HG03558 (cell line): ENCODE results near the gene NFYC.
"Not testable (repeated sequence)": the region's sequence is repeated elsewhere in the genome, so short reads cannot be mapped to it uniquely, and the experiment has no call there.

ENCODE experiments used
- ATAC-seq: cut with Tn5 transposase; IDR thresholded peaks from one replicate; pipeline ENCODE4 v1.9.1; 2021; ENCODE audit warnings: moderate number of reproducible peaks; ENCODE audit not compliant: unreplicated experiment; ENCODE audit errors: extremely low read depth

The NFYC gene

DNA sequence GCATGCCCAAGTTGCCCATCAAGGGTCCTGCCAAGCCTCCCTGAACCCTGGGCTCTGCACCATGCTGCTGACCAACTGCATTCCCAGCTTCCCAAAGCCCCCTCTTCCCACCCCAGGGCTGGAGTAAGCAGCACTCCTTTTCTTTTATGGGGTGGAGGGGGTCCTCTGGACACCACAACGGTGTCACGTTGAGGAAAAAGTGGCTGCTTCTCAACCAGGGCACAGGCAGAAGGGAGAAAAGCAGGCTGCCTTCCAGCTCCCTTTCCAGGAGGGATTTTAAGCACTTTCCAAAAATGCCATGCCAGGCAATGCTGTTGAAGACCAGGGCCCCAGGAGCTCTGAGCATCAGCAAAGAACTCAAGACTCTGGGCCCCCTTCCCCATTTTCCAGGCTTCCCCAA lies 26.7 kb upstream of the NFYC start:
- no peak for ATAC-seq

DNA sequence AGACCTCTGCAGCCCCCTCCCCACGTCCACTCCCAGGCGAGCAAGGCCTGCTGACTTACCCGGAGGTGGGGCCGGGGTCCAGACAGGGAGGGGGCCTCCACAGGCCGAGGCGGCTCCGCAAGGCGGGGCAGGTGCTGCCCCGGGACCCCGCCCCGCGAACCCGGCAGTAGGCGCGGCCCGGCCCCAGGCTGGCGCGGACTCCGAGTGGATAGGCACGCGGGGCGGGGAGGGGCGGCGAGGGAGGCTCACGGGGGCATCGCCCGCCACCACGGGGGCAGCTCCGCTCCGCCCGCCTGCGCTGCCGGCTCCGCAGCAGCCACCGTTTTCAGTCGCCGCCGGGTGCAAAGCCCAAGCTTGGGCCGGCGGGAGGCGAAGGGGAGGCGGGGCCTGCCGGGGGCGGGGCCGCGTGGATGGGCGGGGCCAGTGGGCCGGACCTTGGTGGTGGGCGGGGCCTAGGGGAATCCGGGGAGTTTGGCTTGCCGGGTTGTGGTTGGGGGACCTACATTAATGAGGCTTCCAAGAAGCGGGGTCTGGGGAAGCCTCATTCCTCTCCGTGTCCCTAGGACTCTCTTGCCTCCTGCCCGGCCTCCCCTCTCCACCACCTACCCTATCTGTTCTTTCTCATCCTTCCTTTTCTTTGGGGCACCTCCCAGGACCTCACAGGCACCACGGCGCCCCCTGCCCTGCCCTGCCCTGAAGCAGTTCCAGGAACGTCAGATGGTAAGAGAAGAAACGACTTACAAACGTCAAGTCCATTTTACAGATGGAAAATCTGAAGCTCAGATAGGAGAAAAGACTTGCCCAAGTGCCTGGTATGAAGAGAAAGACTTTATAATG lies 26.0 kb upstream of the NFYC start, which contains the start of gene RIMS3:
RIMS3 (minus strand) TSS at position 348 of the 837 bp plus-strand sequence. CDS start 23,757 bp downstream, outside the sequence.
- ATAC-seq: no peak

DNA sequence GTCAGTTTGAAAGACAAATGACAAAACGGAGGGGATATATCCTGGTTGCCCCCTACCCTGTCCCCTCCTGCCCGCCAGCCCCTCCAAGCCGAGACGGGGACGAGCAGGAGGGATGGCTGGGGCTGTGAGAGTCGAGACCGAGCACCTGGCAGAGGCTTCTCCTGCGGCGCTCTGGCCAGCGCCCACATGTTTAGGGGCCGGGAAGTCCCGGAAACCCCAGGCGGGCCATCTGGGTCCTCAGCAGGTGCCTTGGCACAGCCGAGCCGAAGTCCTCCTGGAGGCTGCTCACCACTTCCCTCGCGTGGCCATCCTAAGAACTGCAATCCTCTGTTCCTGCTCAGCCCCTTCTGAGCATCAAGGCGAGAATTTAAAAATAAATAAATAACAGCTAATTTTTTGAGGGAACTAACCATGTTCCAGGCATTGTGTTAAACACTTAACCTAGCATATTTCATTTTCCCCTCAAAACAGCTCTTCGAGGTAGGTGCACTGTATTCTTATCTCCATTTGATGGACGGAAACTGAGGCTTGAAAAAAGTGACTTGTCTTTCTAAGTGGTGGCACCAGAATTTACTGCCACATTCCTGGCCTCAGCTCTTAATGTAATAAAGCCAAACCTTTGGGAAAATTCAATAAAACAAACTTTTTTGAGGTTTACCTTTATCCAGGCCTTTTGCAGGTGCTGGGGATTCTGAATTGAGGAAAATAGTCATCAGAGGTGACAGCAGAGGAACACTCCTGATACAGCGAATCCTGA lies 22.6 kb upstream of the NFYC start:
- no peak for ATAC-seq

DNA sequence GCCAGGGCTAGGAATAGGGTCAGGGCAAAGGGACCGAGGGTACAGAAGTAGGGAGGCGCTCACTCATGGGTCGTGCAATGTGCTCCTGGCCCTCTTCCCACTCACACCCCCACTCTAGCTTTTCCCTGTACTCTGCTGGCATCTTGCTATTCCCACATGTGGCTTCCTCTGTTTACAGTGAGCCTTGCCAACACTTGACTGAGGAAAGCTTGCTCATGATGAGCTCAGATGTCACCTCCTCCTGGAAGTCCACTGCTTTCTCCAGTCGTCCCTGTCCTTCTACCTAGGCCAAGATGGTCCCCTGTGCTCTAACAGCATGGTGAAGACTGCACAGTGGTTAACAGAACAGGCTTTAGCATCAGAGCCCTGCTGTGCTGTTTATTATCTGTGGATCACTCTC lies 18.1 kb upstream of the NFYC start:
- no peak for ATAC-seq

DNA sequence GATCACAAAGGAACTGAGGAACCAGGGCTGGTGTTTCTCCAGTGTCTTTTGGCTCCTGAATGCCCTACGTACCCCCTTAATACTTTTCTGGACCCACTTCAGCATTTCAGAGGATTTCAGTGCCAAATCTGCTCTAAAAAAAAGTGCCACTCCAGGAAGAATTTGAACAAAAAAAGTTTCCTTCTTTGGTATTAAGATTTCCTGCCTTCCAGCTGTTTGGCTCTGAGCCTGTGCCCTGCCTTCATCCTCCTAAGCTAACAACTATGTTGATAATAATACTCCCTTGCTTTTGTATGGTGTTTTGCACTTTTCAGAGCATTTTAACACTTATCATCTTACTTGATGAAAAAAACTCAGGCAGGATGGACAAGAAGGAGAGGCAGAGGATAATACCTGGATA lies 15.0 kb upstream of the NFYC start:
- ATAC-seq: no peak

DNA sequence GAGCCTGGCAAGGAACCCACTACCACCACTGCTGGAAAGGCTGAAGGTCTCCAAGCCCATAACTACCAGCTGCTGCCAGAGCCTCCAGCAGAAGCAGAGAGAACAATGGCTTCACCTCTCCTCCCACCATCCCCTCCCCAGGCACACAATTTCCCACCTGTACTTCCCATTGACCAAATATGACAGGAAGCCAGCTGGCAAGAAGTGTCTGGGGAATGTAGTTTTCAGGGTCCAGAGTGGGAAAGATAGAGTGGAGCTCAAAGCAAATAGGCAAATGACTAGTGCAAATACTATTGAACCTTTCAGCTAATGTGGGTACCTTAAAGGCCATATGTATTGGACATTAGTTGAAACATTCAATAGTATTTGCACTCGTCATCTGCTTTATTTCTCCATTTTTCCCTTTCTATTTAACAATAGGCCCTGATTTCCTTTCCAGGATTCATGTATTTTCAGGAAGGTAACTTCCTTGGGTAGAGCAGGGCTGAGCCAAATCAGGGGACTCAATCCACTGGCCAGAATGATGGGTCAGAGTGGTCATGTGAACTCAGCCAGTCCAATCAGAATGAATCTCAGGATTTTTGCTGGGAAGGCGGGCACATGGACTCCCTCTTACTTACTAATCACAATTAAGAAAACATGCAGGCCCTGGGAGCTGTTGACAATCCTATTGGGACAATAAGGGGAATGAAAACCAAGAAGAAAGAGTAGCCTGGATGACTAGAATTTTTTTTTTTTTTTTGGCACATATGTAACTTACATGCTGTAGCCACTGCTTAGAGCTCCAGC lies 12.1 kb upstream of the NFYC start:
- ATAC-seq: no peak

DNA sequence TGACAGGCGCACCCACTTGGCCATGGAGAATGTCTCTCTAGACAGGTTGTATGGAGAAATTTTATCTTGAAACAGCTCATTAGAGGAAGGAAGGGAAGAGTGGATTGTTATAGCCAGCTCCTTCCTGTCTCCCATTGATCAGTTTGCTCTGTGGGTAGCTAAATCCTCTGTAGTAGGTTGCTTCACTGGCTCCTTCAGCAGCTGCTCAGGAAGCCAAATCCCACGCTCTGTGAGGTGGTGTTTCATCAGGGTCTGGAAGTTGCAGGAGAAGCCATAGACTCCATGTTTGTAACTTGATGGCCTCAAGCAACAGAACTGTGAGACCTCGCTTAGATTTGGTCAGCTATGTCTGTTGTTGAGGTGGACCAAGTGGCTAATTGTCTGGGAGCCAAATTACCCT lies 6.8 kb upstream of the NFYC start:
- no peak for ATAC-seq

DNA sequence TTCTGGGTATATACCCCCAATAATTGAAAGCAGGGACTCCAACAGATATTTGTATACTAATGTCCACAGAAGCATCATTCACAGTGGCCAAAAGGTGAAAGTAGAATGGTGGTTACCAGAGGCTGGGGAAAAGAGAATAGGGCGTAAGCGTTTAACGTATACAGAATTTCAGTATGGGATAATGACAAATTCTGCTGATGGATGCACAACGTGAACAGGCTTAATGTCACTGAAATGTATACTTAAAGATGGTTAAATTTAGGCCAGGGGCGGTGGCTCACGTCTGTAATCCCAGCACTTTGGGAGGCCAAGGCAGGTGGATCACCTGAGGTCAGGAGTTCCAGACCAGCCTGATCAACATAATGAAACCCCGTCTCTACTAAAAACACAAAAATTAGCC lies 4.4 kb upstream of the NFYC start:
- no peak for ATAC-seq

DNA sequence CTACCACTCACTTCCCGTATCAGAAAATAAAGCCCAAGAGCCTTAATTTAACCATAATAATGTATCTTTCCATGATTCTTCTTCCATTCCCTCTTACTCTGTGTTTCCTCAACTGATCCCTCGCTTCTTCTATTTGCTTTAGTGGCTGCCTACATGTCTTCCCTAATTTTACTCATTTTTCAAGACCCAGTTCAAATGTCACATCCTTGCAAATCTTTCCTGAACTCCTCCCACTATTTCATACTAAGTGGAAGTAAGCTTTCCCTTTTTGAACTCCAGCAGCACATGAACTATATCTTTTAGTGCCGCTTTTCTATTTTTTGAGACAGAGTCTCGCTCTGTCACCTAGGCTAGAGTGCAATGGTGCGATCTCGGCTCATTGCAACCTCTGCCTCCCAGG lies 3.8 kb upstream of the NFYC start:
- ATAC-seq: no peak

DNA sequence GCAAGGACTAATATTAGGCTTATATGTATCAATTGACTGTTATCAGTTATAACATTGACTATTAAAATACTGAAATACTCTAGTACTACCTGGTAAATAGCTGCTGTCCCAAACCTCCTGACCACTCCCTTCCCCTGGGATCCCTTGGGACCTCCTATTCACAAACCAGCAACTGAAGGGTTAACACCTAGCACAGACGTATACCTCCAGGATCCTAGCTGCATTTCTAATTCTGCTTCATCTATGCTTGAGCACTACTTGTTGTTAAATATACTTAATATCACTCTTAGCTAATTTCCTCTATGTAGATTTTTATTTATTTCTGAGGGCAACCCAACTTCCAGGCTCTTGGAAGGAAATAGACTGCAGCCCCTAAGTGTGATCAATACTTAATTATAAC lies 1.8 kb upstream of the NFYC start:
- ATAC-seq: no peak

DNA sequence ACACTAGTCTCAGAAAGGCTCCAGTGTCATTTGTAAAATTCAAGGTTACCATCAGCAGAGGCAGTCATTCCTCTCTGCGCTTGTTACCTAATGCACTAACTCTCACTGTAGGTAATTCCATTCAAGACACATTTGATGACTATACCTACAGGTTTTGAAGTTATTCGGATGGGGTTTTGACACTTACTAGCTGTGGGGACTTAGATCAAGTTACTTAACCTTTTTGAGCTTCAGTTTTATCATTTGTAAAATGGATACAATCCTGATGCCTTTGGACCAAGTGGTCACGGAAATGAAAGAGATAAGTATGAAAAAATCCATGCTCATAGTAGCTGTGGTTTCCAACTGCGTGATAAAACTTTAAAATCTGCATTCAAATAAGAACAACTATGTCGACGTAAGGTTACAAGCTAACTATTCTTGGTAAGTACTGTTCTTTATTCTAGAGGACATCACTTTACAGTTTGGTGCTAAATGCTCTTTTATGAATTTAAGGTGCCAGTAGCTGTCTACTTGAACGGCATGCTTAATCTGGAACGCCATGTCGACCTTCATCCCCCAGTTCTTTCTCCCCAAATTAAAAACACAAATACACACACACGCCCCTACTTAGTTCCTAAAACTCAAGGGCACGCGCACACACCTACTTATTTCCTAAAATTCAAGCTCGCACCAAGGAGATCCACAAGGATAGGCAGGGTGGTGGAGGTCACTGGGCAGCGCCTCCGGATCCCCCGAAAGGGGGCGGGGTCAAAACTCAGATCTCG lies 550 bp upstream of the NFYC start:
- ATAC-seq: no peak

DNA sequence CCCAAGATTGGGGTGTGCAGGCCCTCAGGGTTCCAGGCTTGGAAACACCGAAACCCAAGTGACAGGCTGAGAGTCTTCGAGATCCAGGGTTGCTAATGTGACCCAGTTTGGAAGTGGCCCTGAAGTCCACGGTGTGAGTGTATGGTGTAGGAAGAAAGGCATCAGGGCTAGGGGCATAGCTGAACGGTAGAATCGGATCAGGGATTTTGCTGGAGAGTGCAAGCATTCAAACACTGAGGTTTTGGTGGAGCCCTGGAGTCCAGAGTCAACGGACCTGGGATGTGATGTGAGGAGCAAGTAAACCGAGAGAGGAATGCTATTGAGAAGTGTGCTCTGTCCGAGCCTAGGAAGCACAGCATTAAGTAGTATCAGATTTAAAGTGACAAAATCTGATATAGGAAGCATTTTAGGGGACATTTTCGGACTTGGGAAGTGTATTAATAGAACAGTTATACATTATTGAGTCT lies 958 bp downstream of the NFYC start:
- no peak for ATAC-seq

DNA sequence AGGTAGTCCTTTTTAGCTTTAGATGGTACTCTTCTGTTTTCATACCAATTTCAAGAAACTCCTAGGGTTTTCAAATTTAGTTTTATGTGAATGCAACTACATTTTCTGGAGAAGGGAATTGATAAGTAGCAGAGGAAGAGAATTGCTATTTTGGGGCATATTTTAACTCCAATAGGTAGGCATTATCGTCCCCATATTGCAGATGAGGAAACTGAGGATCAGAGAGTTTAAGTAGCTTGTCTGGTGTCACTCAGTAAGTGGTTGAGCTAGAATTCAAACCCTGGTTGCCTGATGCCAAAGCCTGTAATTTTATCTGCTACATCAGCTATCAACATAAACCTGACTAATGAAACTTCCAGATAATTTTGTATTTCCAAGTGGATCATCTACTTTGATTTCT lies 1.9 kb downstream of the NFYC start:
- ATAC-seq: no peak

DNA sequence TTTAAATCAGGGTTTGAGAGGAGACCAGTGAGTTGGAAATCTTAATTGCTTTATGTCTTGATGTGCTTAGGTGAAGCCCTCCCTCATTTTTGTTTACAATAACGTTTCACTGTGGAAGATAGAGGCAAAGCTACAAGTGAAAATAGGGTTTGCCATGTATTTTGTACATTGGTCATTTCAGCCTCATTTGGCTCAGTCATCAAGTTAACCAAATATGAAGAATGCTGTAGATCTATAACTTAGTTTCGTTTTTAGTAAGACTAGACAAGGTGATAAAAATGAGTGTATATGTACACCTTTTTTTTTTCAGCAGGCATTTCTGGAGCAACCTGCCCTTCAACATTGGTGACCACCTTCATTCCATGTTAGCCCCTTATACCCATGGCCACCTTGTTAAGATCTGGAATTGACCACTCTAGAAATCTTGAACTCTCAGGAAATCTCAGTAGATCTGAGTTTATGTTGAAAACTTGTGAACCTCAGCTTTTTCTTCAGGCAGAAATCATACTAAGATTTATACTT lies 2.9 kb downstream of the NFYC start:
- no peak for ATAC-seq

DNA sequence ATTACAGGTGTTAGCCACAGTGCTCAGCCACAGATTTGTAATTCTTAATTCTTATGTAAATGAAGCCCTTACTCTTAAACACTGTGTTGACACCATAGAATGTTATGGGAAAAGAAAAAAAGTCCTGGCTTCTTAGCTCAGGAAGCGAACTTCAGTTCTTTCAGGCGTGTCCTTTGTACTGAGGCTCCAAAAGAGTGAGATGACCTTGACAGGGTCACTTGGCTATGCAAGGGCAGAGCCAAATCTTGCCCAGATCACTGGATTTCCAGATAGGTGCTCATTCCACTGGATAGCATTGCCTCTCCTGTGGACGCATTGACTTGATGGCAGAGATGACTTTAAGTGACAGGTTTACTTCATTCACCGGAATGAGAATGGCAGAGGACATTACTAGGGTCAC lies 4.8 kb downstream of the NFYC start:
- ATAC-seq: no peak

DNA sequence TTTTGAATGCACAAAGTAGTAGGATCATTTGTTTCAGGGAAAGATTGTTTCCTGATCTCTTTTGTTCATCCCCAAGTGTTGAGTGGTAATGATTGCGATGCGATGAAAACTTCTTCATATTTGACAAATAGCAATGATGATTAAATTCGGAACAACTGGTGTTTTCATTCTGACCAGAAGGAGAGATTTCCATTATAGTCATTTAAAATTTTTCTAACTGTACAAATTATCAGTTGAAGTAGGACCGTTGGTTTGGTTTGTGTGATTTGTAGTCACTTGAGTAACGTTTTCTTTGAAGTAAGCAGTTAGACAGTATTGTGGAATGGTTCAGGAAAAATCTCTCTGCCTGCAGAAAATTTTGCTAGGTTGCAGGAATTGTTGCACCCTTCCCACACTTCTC lies 5.9 kb downstream of the NFYC start:
- no peak for ATAC-seq

DNA sequence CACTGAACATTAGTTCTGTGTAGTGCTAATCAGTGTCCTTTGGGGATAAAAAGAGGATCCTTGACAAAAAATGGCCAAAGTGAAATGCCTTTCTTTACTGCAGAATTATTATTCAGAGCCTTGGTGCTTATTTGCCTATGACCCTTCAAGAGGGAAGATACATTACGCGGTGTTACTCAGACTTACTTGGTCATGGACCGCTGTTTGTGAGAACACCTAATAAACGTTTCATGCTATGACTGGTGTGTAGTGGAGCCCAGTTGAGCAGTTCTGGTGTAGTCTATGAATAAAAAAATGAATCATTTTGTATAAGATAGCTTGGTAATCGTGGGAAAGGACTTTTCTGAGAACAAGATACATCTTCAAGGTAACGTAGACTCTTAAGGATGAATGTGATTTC lies 8.3 kb downstream of the NFYC start:
- no peak for ATAC-seq

DNA sequence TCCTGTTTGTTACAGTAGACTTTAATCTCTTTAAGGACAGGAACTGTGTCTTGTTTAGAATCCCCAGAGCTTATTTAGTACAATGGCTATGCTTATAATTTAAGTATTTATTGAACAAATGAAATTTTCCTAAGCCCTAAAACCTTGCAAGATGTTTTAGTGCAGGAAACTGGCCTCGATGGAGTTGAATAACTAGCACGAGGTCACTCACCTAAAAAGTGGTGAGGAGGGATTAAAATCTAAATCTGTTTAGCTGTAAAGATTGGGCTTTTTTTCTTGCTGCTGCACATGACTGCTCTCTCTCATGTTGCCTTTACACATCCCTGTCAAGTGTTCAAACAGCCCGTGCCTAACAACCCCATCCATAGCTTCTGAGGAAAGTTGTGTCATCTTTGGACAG lies 10.2 kb downstream of the NFYC start:
- ATAC-seq: no peak

DNA sequence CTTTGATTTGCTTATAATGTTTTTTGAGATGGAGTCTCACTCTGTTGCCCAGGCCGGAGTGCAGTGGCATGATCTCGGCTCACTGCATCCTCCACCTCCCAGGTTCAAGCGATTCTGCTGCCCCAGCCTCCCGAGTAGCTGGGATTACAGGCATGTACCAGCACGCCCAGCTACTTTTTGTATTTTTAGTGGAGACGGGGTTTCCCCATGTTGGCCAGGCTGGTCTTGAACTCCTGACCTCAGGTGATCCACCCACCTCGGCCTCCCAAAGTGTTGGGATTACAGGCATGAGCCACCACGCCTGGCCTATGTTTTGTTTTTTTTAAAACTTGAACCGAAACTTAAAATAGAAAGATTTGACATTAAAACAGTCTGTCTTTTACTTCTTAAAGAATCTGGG lies 11.3 kb downstream of the NFYC start:
- ATAC-seq: not testable (repeated sequence)

DNA sequence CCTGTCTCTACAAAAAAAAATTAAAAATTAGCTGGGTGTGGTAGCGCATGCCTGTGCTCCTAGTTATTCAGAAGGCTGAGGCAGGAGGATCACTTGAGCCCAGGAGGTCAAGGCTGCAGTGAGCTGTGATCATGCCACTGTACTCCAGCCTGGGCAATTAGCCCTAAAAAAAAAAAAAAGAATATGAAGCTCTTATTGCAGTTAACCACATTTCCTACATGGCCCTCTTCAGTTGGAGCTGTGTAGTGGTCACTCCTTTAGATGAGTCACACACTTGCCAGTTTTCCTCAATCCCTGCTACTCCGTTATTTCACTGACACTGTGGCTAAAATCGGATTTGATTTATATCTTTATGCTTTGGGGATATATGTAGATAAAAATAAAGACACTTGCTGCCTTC lies 11.8 kb downstream of the NFYC start:
- ATAC-seq: no peak
